NOMO-1 treated with dmso at 0.1 percent for 144 hours (cell line): Measurements from ENCODE around the gene RORB.

ENCODE experiments used
- DNase-seq: peaks from one replicate; lab custom pipeline; 2025; ENCODE audit not compliant: unreplicated experiment; lab: John Stamatoyannopoulos, UW

The RORB gene

GRCh38 chr9:74697535-74697934 is 200.4 kb downstream of the RORB start:
- DNase-seq: no peak

GRCh38 chr9:74711341-74711740 is 214.2 kb downstream of the RORB start:
- no peak for DNase-seq

GRCh38 chr9:74718709-74719108 is 221.6 kb downstream of the RORB start:
- DNase-seq: no peak

GRCh38 chr9:74719306-74719705 is 222.2 kb downstream of the RORB start:
- no peak for DNase-seq

GRCh38 chr9:74721696-74722660 is 224.8 kb downstream of the RORB start:
- no peak for DNase-seq

GRCh38 chr9:74724317-74724716 is 227.2 kb downstream of the RORB start:
- no peak for DNase-seq

- DNase-seq: no peak
These were observed 229.4 kb downstream of the RORB start for GRCh38 chr9:74726581-74726980.

GRCh38 chr9:74728176-74728575 is 231.0 kb downstream of the RORB start:
- DNase-seq: no peak

GRCh38 chr9:74729136-74729695 is 232.1 kb downstream of the RORB start:
- no peak for DNase-seq

GRCh38 chr9:74735761-74736160 is 238.6 kb downstream of the RORB start:
- DNase-seq: no peak

GRCh38 chr9:74736646-74737045 is 239.5 kb downstream of the RORB start:
- no peak for DNase-seq

GRCh38 chr9:74742191-74742790 is 245.2 kb downstream of the RORB start:
- no peak for DNase-seq
